Left renal cortex interstitium (tissue), 4 donors: ENCODE data around the gene SOHLH1. TPM values are rescaled to one million over a fixed set of nuclear protein-coding genes. Genes with fewer than 3 reads are reported as not detected.

Source experiments
- DNase-seq, 4 donors: peaks; one replicate each; pipeline ENCODE4 v3.0.0-alpha.2; 2013; ENCODE audit warnings: low read depth in 4 of 4, low spot score in 2 of 4, missing footprints in 1 of 4
- polyA plus RNA-seq, 4 donors: library from polyadenylated mRNA; unstranded; fragments of 120-200 nt; gene quantifications; one replicate each; pipeline ENCODE4 v1.2.1, GENCODE V29; 2013; ENCODE audit not compliant: insufficient read length in 4 of 4

SOHLH1 gene
- polyA plus RNA-seq, 4 donors: not detected

- no peak for DNase-seq
These were observed 32.2 kb upstream of the SOHLH1 start for GRCh38 chr9:135731454-135731853.

- no peak for DNase-seq
These were observed 30.2 kb upstream of the SOHLH1 start for GRCh38 chr9:135729480-135729879.

- DNase-seq: no peak
These were observed 29.3 kb upstream of the SOHLH1 start for GRCh38 chr9:135728436-135729110.

- DNase-seq: no peak
These were observed 28.1 kb upstream of the SOHLH1 start for GRCh38 chr9:135727257-135727875.

GRCh38 chr9:135726138-135726853 is 27.0 kb upstream of the SOHLH1 start:
- DNase-seq: no peak

- DNase-seq: no peak
These were observed 25.0 kb upstream of the SOHLH1 start for GRCh38 chr9:135724186-135724787.

GRCh38 chr9:135722365-135722764 is 23.1 kb upstream of the SOHLH1 start:
- DNase-seq: no peak

GRCh38 chr9:135719472-135719871 is 20.2 kb upstream of the SOHLH1 start:
- no peak for DNase-seq

- no peak for DNase-seq
These were observed 19.3 kb upstream of the SOHLH1 start for GRCh38 chr9:135718616-135719015.

GRCh38 chr9:135717410-135717809 is 18.1 kb upstream of the SOHLH1 start:
- DNase-seq: no peak

- no peak for DNase-seq
These were observed 16.8 kb upstream of the SOHLH1 start for GRCh38 chr9:135716045-135716444.

- no peak for DNase-seq
These were observed 15.8 kb upstream of the SOHLH1 start for GRCh38 chr9:135715056-135715595.

GRCh38 chr9:135714242-135715055 is 15.2 kb upstream of the SOHLH1 start:
- DNase-seq: peak in 2 of 4 donors; percentile 20 to 24

GRCh38 chr9:135712613-135713295 is 13.5 kb upstream of the SOHLH1 start:
- DNase-seq: no peak

- DNase-seq: no peak
These were observed 12.6 kb upstream of the SOHLH1 start for GRCh38 chr9:135711881-135712280.

- DNase-seq: no peak
These were observed 12.1 kb upstream of the SOHLH1 start for GRCh38 chr9:135711391-135711790.

- DNase-seq: no peak
These were observed 8.9 kb upstream of the SOHLH1 start for GRCh38 chr9:135708164-135708563.

GRCh38 chr9:135707252-135708138 is 8.2 kb upstream of the SOHLH1 start:
- no peak for DNase-seq

- DNase-seq: no peak
These were observed 7.0 kb upstream of the SOHLH1 start for GRCh38 chr9:135706288-135706687.
